ENCODE results near the gene COPS4.
"Not testable (repeated sequence)": the region's sequence is repeated elsewhere in the genome, so short reads cannot be mapped to it uniquely, and the experiment has no call there.

COPS4 gene

DNA sequence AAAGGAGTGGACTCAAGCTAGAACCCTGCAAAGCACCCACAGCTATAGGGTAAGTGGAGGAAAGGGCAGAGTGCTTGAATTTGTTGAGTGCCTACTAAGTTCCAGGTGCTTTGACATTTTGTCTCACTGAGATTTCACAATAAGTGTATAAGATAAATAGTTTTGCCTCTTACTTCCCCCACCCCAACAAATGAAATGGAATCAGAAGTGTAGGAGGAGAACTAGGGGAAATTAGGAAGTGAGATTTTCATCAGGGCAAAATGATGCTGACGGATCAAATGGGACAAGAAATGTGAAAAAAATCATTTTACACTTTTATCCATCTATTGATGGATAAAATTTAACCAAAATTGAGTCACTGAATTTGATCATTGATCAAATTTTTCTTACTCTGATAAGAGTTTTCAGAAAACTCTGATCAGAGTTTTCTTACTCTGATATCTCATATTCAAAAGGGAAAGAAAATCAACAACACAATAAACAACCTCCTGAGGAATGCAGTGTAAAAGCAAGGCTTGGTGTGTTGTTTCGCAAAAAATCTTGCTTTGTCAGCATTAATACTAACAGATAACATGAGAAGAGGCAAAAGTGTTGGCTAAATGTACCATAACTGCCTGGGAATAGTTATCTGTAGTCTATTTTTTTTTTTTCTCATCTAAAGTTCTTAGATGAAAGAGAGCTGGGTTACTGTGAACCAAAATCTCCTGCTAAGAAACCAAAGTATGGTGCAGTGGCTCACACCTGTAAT lies 54.6 kb downstream of the COPS4 start:
- DNase-seq, result no peak

DNA sequence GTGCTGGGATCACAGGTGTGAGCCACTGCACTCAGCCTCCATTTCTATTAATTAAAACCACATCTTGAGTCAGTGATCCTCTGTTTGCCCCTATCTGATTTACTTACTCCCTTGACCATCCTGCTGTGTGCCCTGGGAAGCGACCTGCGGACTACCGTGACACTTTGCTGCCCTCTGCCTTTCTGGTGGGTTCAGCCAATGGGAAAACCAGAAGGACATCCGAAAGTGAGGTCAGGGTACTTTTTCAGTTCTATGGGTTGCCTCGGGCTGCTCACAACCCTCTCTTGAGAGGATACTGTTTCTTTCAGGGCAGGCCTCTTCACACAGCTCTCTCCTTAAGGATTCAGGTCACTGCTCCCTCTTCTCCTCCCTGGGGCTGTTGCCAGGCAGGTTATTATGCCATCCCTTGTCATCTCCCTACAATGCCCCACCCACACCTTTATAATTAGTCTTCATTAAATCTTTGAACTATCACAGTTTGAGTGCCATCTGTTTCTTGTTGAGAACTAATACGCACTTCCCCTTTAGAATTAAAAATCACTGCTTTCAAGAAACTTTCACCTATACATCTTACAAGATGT lies 58.2 kb downstream of the COPS4 start:
- DNase-seq, result no peak

- no peak for DNase-seq
Measured at GRCh38 chr4:83096397-83096796, 61.4 kb downstream of the COPS4 start.

DNA sequence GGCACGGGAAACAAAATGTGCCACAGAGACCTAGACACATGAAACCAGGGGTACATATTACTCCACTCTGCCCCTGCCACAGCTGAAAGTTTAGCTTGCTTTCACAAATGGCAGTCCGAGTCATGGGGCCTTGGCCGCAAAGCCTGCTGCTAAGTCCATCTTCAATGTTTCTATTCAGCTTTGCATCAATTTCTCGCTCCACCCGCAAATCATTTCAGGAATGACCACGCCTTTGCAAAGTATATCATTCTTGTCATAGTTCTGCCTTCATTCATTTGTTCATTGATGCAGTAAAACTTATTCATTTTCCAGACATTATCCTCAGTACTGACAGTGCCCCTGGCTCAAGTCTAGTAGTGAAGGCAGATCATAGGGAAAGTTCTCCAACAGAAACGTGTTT lies 70.0 kb downstream of the COPS4 start:
- DNase-seq, result no peak

DNA sequence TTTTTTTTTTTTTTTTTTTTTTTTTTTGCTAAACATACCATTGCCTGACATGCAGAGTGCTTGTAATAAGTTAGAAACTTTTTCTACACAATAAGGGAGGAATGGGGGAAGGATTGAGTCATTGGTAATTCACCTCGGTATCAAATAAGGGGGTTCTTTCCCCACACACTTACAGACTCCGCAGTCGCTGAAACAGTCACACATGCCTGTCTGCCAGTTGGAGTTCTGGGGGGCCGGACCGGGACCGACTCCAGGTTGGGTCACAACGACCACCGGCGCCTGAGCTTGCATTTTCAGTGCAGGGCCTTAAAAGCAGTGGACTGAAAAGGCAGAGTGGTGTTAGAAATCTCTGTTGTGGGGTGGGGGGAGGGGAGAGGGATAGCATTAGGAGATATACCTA lies 72.6 kb downstream of the COPS4 start:
- DNase-seq, result no peak

DNA sequence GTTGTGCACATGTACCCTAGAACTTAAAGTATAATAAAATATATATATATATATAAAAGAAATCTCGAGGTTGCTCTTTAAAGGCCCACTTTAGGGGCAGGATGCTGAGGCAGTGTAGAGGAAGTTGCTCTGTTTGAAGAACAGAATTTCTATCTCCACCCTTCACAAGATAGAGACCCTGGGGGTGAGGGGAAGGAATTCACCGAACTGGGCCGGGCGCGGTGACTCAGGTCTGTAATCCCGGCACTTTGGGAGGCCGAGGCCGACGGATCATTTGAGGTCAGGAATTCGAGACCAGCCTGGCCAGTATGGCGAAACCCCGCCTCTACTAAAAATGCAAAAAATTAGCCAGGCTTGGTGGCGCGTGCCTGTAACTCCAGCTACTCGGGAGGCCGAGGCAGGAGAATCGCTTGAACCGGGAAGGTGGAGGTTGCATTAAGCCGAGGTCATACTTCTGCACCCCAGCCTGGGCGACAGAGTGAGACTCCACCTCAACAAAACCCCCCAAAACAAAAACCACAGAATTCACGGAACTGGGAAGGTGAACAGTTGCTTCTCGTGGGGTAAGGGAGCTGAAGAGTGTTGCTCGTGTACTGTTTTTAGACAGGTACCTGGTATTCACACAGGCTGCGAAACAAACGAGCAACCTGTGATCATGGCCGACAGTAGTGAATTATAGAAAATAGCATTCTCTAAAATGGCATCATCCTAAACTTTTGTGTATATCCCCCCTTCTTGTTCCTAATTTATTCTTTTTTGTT lies 73.3 kb downstream of the COPS4 start:
- DNase-seq, result peak; percentile 28

GRCh38 chr4:83109480-83110222 lies 74.7 kb downstream of the COPS4 start:
- DNase-seq, result peak; percentile 17

DNA sequence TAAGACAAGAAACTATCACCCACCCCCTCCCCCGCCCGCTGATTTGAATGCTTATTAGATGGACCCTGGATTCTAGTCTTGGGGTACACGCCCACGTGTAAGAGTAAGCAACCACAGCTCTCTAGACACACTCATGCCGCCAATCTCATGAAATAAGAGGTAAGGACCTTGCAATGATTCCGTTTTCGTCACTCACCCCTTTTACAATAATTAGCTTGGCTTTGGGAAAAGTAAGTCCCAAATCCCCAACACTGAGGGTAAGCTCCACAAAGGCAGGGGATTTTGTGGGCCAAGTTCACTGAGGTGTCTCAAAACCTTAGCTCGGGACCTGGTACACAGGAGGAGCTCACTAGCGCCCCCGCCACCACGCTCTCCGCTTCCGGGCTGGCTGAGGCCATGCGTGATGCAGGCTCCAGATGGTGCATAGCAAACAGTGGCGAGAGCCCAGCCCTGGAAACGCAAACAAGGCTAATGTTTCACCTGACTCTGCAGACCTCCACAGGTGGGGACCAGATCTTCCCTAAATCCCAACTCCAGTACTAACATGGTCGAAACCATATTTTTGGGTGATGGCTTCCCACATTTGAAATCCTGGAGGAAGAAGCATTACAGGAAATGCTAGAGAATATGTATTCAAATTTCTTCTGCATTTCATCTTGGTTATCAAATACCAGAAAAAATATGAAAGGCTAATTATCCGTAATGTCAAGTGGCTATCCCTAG lies 75.4 kb downstream of the COPS4 start:
- DNase-seq, result peak; percentile 87

- no peak for DNase-seq
Measured at GRCh38 chr4:83110970-83111750, 76.2 kb downstream of the COPS4 start.

DNA sequence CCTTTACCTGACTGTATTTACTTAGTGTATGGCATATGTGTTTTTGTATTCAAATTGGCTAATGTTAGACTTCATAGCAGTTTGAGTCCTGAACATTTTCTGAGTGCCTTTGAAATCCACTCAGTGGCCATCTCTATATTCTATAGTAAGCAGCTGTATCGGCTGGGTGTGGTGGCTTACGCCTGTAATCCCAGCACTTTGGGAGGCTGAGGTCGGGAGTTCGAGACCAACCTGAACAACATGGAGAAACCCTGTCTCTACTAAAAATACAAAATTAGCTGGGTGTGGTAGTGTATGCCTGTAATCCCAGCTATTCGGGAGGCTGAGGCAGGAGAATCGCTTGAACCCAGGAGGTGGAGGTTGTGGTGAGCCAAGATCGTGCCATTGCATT lies 76.8 kb downstream of the COPS4 start:
- DNase-seq, result not testable (repeated sequence)

GRCh38 chr4:83112231-83112630 lies 77.2 kb downstream of the COPS4 start:
- DNase-seq, result no peak

DNA sequence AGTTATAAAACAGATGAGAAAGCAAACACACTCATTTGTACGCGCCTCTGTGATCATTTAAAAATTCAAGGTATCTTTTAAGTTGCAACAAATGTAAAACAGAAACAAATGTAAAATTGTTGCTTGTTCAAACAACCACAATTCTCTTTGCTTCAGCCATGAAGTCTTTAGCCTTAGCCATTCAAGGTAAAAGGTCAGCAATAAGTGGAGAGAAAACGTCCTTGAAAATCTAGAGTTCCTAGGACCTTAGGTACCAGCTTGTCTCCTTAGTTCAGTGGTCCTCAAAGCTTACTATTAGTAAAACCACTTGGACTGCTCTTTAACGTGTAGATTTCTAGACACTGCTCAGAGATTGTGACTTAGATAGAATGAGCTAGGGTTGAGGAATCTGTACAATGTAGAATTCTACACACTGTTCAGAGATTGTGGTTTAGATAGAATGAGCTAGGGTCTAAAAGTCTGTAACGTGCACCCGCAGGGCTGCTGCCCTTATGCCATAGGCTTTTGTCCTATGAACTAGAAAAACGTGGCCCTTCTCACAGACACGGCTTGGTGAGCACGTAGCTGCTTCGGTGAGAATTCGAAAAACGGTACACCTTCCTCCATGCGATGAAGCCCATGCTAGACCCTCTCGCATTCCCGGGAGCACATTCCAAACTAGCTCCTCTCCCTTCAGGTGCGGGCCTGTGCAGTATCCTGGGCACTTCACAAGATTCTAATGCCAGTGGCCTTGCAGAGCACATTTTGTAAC lies 77.9 kb downstream of the COPS4 start:
- peak; percentile 21 for DNase-seq

GRCh38 chr4:83113429-83113786 lies 78.4 kb downstream of the COPS4 start:
- peak; percentile 6 for DNase-seq

GRCh38 chr4:83114576-83114975 lies 79.6 kb downstream of the COPS4 start, which contains the start of gene PLAC8:
Gene PLAC8 (minus strand): TSS chr4:83114729. CDS start chr4:83107921, 6,808 bp downstream.
- DNase-seq, result peak; percentile 43

DNA sequence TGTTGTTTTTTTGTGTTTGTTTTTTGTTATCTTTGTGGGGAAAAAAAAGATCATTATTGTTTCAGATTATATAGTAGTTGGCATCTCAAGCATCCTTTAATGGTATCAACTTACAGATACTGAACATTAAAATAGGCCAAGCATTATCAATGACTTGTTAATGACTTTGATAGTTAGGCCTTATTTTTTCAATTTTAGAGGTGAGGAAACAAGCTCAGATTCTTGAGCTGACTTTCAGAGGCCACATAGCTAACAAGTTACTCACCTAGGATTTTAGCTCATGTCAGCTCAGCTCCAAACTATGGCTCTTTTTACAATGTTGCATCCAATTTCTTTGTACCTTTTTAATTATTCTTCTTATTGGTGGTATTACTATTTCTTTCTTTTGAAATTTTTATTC lies 80.0 kb downstream of the COPS4 start:
- no peak for DNase-seq

GRCh38 chr4:83115656-83116285 lies 80.8 kb downstream of the COPS4 start:
- DNase-seq, result no peak

DNA sequence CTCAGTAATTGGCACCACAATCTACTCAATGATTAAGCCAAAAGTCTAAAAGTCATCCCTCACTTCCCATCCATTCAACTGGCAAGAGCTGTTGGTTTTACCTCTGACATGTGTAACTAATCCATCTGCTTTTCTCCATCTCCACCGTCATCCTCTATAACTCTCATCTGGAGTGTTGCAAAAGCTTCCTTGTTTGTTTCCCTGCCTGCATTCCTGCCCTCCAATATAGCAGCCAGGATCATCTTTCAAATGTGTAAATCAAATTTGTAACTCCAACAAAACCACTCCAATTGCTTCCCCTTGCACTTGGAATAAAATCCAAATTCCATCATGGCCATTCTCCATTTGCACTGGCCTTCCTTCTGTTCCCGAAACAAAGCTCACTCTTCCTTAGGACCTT lies 83.9 kb downstream of the COPS4 start:
- no peak for DNase-seq

DNA sequence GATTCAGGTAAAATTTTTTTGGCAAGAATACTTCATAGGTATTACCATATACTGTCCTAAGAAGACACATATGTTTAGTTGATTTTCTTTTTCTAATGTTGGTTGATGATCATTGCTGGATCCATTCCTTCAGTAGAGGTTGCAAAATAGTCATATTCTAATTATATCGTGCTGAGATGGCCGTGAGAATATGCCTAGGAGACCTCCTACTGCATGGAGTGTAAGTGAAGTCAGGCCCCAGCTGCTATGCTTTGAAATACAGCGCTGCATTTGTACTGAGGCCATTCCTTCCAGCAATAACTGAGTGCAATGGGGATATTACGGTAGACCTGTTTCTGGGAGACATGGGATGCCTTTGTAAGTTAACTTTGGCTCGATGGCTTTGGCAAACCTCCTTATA lies 86.3 kb downstream of the COPS4 start:
- no peak for DNase-seq

DNA sequence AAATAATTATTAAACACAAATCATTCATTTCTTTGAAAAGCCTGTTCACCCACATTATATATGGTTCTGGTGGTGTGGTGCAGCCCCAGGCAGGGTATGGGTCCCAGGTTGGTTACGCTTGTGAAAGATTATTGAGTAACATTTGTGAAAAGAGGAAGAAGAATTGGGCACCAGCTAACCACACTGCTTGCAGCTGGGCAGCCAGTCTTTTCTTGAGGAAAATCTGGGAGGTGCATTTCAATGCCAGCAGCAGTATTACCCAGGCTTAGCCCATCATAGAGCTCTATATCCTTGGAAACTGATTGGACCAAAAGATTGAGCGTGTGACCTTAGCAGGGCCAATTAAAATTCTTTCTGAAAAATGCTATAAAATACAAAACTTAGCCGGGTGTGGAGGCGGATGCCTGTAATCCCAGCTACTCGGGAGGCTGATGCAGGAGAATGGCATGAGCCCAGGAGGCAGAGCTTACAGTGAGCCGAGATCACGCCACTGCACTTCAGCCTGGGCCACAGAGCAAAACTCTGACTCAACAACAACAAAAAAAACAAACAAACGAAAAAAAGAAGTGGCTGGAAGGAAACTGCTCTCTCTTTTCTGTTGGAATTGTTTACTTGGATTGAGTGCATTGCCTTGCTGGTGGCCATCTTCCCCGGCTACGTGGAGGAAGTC lies 89.3 kb downstream of the COPS4 start:
- DNase-seq, result no peak

All from activated gamma-delta T cell treated with Interleukin-2 at 50 U/mL for 16 hours (primary cell).